Hematopoietic multipotent progenitor cell treated with erythropoietin and hydrocortisone succinate and interleukin-3 and kit ligand, for 17 days (in vitro differentiated cells): ENCODE data around the gene NPSR1.
A peak's percentile ranks its signal among the peaks of the same experiment; 100 is the strongest.
"Not testable (repeated sequence)": the region's sequence is repeated elsewhere in the genome, so short reads cannot be mapped to it uniquely, and the experiment has no call there.

Experiments
- DNase-seq: peaks from one replicate; pipeline ENCODE4 v3.0.0-alpha.2; 2015; ENCODE audit warnings: low spot score

Gene NPSR1

GRCh38 chr7:34757570-34758110, 99.6 kb downstream of the NPSR1 start:
- no peak for DNase-seq

- DNase-seq: no peak
Observed at GRCh38 chr7:34758111-34758601, 100.1 kb downstream of the NPSR1 start.

GRCh38 chr7:34759477-34760125, 101.6 kb downstream of the NPSR1 start:
- no peak for DNase-seq

- DNase-seq: no peak
Observed at GRCh38 chr7:34760271-34760670, 102.3 kb downstream of the NPSR1 start.

GRCh38 chr7:34761206-34761605, 103.2 kb downstream of the NPSR1 start:
- no peak for DNase-seq

GRCh38 chr7:34761627-34762026, 103.6 kb downstream of the NPSR1 start:
- DNase-seq: no peak

- no peak for DNase-seq
Observed at GRCh38 chr7:34762764-34763163, 104.7 kb downstream of the NPSR1 start.

- no peak for DNase-seq
Observed at GRCh38 chr7:34772296-34772938, 114.4 kb downstream of the NPSR1 start.

- no peak for DNase-seq
Observed at GRCh38 chr7:34776748-34777358, 118.8 kb downstream of the NPSR1 start.

- DNase-seq: no peak
Observed at GRCh38 chr7:34780546-34780945, 122.5 kb downstream of the NPSR1 start.

- no peak for DNase-seq
Observed at GRCh38 chr7:34787586-34787985, 129.6 kb downstream of the NPSR1 start.

- no peak for DNase-seq
Observed at GRCh38 chr7:34806831-34807230, 148.8 kb downstream of the NPSR1 start.

- DNase-seq: no peak
Observed at GRCh38 chr7:34807548-34808340, 149.7 kb downstream of the NPSR1 start.

- not testable (repeated sequence) for DNase-seq
Observed at GRCh38 chr7:34814203-34814842, 156.3 kb downstream of the NPSR1 start.

- no peak for DNase-seq
Observed at GRCh38 chr7:34821932-34822558, 164.0 kb downstream of the NPSR1 start.

- peak; percentile 13 for DNase-seq
Observed at GRCh38 chr7:34823650-34824258, 165.7 kb downstream of the NPSR1 start.

- no peak for DNase-seq
Observed at GRCh38 chr7:34825221-34825620, 167.2 kb downstream of the NPSR1 start.

- DNase-seq: no peak
Observed at GRCh38 chr7:34830390-34830789, 172.4 kb downstream of the NPSR1 start.

- DNase-seq: no peak
Observed at GRCh38 chr7:34831436-34831835, 173.4 kb downstream of the NPSR1 start.

- DNase-seq: no peak
Observed at GRCh38 chr7:34832020-34832419, 174.0 kb downstream of the NPSR1 start.
